ENCODE measurements around the gene KRI1. TPM values are rescaled to one million over a fixed set of nuclear protein-coding genes. Genes with fewer than 3 reads are reported as not detected.

Gene KRI1
- total RNA-seq, 1 experiment from 2014 or later: 24.5 TPM

- peaks cover 8% of the 10 kb centered on the region; the same call in 1 of the 2 replicates for H3K4me1 ChIP-seq (replicated peaks; ENCODE audit: insufficient read depth)
- intact Hi-C loops (cut with micrococcal nuclease; ENCODE audit: unreplicated experiment): no loop called here
- H3K9me2 ChIP-seq (ENCODE audit: insufficient read depth): no peaks in the 10 kb centered on the region
- no peak overlapping the region for H3K27ac ChIP-seq
- H3K4me2 ChIP-seq: no peak overlapping the region
- no peak overlapping the region for H3K4me3 ChIP-seq
- H3K9me3 ChIP-seq (ENCODE audit: insufficient read depth, low read depth): no peaks in the 10 kb centered on the region
- H3K36me3 ChIP-seq (ENCODE audit: low read depth): peaks cover 31% of the 10 kb centered on the region
- H4K20me1 ChIP-seq (ENCODE audit: insufficient read depth): peaks cover 6% of the 10 kb centered on the region
- POLR2A ChIA-PET (ENCODE audit: unreplicated experiment): interaction anchor here (0.6 to 0.7 kb wide), 3 partner anchors 59 to 136 kb away, joined by 3 to 9 read pairs (median 5); partner anchors contain the start of gene DNM2
- TF ChIP-seq EZH2 (IDR thresholded peaks at IDR 0.05; ENCODE audit: low read depth) (no peak), CTCF (conservative IDR thresholded peaks at IDR 0.05) (no peak)
- CTCF ChIA-PET: interaction anchor here (1.3 to 3.1 kb wide), 3 partner anchors 36 to 62 kb away, joined by 4 to 35 read pairs (median 8); no protein-coding TSS in a partner anchor
- BruUV-seq (replicated peaks): no TSS peak
- peaks cover 50% of the 10 kb centered on the region; the same call in 1 of the 2 replicates for H3F3A ChIP-seq (ENCODE audit: insufficient read depth, low read depth)
- H3K27me3 ChIP-seq (ENCODE audit: insufficient read depth, low read depth): no peaks in the 10 kb centered on the region
- DNase-seq: no peak
- peaks cover 21% of the 10 kb centered on the region for H3K79me2 ChIP-seq (ENCODE audit: low read depth)
- H2AFZ ChIP-seq: no peak overlapping the region
Measured at GRCh38 chr19:10582091-10582490, 16.3 kb upstream of the KRI1 start.

GRCh38 chr19:10580979-10581631 lies 15.3 kb upstream of the KRI1 start:
- H3K4me1 ChIP-seq (replicated peaks; ENCODE audit: insufficient read depth): peaks cover 8% of the 10 kb centered on the region; the same call in 1 of the 2 replicates
- H3K27ac ChIP-seq: no peak overlapping the region
- ChIA-PET CTCF (interaction anchor here (0.6 to 3.1 kb wide), 7 partner anchors 15 to 118 kb away, joined by 3 to 35 read pairs (median 4); partner anchors contain the start of gene KRI1), POLR2A (ENCODE audit: unreplicated experiment) (interaction anchor here (0.6 to 0.7 kb wide), 2 partner anchors 42 to 60 kb away, joined by 3 to 4 read pairs; no protein-coding TSS in a partner anchor)
- H3K9me3 ChIP-seq (ENCODE audit: insufficient read depth, low read depth): no peaks in the 10 kb centered on the region
- H4K20me1 ChIP-seq (ENCODE audit: insufficient read depth): peaks cover 6% of the 10 kb centered on the region
- H3K79me2 ChIP-seq (ENCODE audit: low read depth): peaks cover 12% of the 10 kb centered on the region
- DNase-seq: peak; percentile 82 to 89
- no peaks in the 10 kb centered on the region for H3K9me2 ChIP-seq (ENCODE audit: insufficient read depth)
- H3K36me3 ChIP-seq (ENCODE audit: low read depth): peaks cover 31% of the 10 kb centered on the region
- BruUV-seq (replicated peaks): no TSS peak
- no peak overlapping the region for H3K4me3 ChIP-seq
- peak; percentile 99 for TF ChIP-seq CTCF (conservative IDR thresholded peaks at IDR 0.05)
- TF ChIP-seq EZH2 (IDR thresholded peaks at IDR 0.05; ENCODE audit: low read depth): no peak
- H3K4me2 ChIP-seq: no peak overlapping the region
- H2AFZ ChIP-seq: no peak overlapping the region
- H3K27me3 ChIP-seq (ENCODE audit: insufficient read depth, low read depth): no peaks in the 10 kb centered on the region
- intact Hi-C loops (cut with micrococcal nuclease; ENCODE audit: unreplicated experiment): loop anchor here (1.0 kb wide), 2 partner anchors 63 to 118 kb away; no protein-coding TSS in a partner anchor
- peaks cover 44% of the 10 kb centered on the region; the same call in 1 of the 2 replicates for H3F3A ChIP-seq (ENCODE audit: insufficient read depth, low read depth)

GRCh38 chr19:10577951-10578350 lies 12.1 kb upstream of the KRI1 start:
- no peak for DNase-seq
- H3F3A ChIP-seq (ENCODE audit: insufficient read depth, low read depth): peaks cover 55% of the 10 kb centered on the region
- no peaks in the 10 kb centered on the region for H3K9me2 ChIP-seq (ENCODE audit: insufficient read depth)
- no peaks in the 10 kb centered on the region for H3K9me3 ChIP-seq (ENCODE audit: insufficient read depth, low read depth)
- H3K27me3 ChIP-seq (ENCODE audit: insufficient read depth, low read depth): no peaks in the 10 kb centered on the region
- ChIA-PET CTCF (interaction anchor here (0.7 kb wide), 1 partner anchor 99 kb away, joined by 4 read pairs; no protein-coding TSS in a partner anchor), POLR2A (ENCODE audit: unreplicated experiment) (interaction anchor here (0.6 to 0.7 kb wide), 2 partner anchors 122 to 166 kb away, joined by 7 to 33 read pairs; no protein-coding TSS in a partner anchor)
- no peak overlapping the region for H3K4me3 ChIP-seq
- peaks cover 6% of the 10 kb centered on the region for H4K20me1 ChIP-seq (ENCODE audit: insufficient read depth)
- no peak overlapping the region for H3K27ac ChIP-seq
- H3K36me3 ChIP-seq (ENCODE audit: low read depth): peaks cover 27% of the 10 kb centered on the region
- TF ChIP-seq EZH2 (IDR thresholded peaks at IDR 0.05; ENCODE audit: low read depth): no peak
- TF ChIP-seq CTCF (conservative IDR thresholded peaks at IDR 0.05): no peak
- intact Hi-C loops (cut with micrococcal nuclease; ENCODE audit: unreplicated experiment): loop anchor here (10.0 kb wide), 1 partner anchor 643 kb away; the partner anchor contains the start of gene OLFM2
- no peaks in the 10 kb centered on the region for H3K4me1 ChIP-seq (replicated peaks; ENCODE audit: insufficient read depth)
- H2AFZ ChIP-seq: no peak overlapping the region
- no peak overlapping the region for H3K4me2 ChIP-seq
- peaks cover 5% of the 10 kb centered on the region; the same call in 1 of the 2 replicates for H3K79me2 ChIP-seq (ENCODE audit: low read depth)
- TSS peak; percentile 63 for BruUV-seq (replicated peaks)
